Uterus (tissue), 2 donors: Measurements from ENCODE around the gene LMAN2.

Experiments
- POLR2A ChIP-seq, 2 donors: fragments of 450-650 bp; IDR thresholded peaks; one replicate each; pipeline ENCODE4 v1.6.1; 2016; ENCODE audit warnings: antibody characterized with exemption in 2 of 2, mild to moderate bottlenecking in 1 of 2, moderate library complexity in 1 of 2
- TF ChIP-seq, protein P1 (sequence below), 4 experiments: fragments of 200-600 bp in 2 of 4; fragments of 450-650 bp in 2 of 4; sonication (generic) in 2 of 4; IDR thresholded peaks; one replicate each; pipeline ENCODE4 v1.5.1; 2016 to 2019; ENCODE audit warnings: antibody characterized with exemption in 4 of 4, mild to moderate bottlenecking in 2 of 4, moderate library complexity in 1 of 4

DNA sequence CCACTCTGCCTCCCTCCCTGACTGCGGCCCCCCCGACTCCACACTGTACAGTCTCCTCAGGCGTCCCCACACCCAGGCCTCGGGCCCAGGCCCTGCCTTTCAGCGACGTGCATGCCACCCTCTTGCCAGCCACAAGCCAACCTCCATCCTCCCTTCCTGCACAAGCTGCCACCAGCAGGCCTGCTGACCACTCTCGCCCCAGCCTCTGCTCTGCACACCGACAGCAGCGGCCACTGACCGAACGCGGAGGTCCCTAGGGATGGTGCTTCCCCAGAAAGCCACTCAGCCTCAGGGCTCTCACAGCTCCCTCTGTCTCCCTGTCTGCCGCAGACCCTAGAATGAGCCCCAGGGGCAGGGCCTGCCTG, 18.6 kb downstream of the LMAN2 start:
- TF ChIP-seq, protein P1, sequence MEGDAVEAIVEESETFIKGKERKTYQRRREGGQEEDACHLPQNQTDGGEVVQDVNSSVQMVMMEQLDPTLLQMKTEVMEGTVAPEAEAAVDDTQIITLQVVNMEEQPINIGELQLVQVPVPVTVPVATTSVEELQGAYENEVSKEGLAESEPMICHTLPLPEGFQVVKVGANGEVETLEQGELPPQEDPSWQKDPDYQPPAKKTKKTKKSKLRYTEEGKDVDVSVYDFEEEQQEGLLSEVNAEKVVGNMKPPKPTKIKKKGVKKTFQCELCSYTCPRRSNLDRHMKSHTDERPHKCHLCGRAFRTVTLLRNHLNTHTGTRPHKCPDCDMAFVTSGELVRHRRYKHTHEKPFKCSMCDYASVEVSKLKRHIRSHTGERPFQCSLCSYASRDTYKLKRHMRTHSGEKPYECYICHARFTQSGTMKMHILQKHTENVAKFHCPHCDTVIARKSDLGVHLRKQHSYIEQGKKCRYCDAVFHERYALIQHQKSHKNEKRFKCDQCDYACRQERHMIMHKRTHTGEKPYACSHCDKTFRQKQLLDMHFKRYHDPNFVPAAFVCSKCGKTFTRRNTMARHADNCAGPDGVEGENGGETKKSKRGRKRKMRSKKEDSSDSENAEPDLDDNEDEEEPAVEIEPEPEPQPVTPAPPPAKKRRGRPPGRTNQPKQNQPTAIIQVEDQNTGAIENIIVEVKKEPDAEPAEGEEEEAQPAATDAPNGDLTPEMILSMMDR (IDR thresholded peaks at IDR 0.05), result no peak
- TF ChIP-seq POLR2A (IDR thresholded peaks at IDR 0.05), result no peak
